ENCODE results near the gene KCNIP1.

Gene KCNIP1

GRCh38 chr5:170523142-170523551, 19.3 kb downstream of the KCNIP1 start:
- no peak for DNase-seq (ENCODE audit: low read depth)
- TF ChIP-seq, protein P1, sequence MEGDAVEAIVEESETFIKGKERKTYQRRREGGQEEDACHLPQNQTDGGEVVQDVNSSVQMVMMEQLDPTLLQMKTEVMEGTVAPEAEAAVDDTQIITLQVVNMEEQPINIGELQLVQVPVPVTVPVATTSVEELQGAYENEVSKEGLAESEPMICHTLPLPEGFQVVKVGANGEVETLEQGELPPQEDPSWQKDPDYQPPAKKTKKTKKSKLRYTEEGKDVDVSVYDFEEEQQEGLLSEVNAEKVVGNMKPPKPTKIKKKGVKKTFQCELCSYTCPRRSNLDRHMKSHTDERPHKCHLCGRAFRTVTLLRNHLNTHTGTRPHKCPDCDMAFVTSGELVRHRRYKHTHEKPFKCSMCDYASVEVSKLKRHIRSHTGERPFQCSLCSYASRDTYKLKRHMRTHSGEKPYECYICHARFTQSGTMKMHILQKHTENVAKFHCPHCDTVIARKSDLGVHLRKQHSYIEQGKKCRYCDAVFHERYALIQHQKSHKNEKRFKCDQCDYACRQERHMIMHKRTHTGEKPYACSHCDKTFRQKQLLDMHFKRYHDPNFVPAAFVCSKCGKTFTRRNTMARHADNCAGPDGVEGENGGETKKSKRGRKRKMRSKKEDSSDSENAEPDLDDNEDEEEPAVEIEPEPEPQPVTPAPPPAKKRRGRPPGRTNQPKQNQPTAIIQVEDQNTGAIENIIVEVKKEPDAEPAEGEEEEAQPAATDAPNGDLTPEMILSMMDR (conservative IDR thresholded peaks at IDR 0.05; ENCODE audit: low read length), result no peak
- H3K4me3 ChIP-seq (ENCODE audit: low read length), result no peak overlapping the region

GRCh38 chr5:170523830-170524229, 20.0 kb downstream of the KCNIP1 start:
- DNase-seq (ENCODE audit: low read depth), result no peak
- no peak overlapping the region for H3K4me3 ChIP-seq (ENCODE audit: low read length)
- TF ChIP-seq, protein P1 (conservative IDR thresholded peaks at IDR 0.05; ENCODE audit: low read length), result no peak

- no peak for DNase-seq (ENCODE audit: low read depth)
- no peak overlapping the region for H3K4me3 ChIP-seq (ENCODE audit: low read length)
- TF ChIP-seq, protein P1 (conservative IDR thresholded peaks at IDR 0.05; ENCODE audit: low read length), result no peak
Observed at GRCh38 chr5:170524576-170524975, 20.8 kb downstream of the KCNIP1 start.

DNA sequence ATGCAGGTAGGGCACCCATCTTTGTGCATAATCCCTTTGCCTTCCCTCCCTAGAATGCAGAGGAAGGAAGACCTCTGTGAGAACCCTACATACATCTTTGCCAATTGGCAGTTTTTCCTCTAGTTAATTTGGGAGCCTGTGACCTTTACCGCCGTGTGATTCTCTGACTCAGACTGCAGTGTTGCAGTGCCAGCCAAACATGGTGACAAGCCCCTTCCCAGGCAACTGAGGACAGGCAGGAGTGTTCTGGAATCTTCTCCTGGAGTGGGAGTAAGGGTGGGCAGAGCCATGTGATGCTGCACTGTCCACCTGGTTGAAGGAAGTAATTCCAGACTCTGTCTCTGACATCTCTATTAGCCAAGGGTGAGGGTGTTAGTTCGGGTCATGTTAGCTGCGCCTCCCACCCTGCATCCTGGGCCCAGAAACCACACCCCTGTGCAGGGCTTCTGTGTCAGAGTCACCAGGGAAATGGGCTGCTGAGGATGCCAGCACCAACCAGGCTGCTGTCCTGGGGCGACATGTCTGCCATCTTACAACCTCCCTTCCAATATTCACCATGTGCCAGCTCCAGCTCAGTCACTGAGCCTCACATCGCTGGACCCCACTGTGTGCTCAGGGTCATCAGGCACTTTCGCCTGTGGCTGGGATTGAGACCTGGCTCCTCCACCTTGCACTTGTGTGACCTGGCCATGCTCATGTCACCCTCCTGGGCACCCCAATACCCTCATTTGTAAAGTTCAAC, 21.8 kb downstream of the KCNIP1 start:
- DNase-seq (ENCODE audit: low read depth), result no peak
- TF ChIP-seq, protein P1 (conservative IDR thresholded peaks at IDR 0.05; ENCODE audit: low read length), result no peak
- H3K4me3 ChIP-seq (ENCODE audit: low read length), result no peak overlapping the region

DNA sequence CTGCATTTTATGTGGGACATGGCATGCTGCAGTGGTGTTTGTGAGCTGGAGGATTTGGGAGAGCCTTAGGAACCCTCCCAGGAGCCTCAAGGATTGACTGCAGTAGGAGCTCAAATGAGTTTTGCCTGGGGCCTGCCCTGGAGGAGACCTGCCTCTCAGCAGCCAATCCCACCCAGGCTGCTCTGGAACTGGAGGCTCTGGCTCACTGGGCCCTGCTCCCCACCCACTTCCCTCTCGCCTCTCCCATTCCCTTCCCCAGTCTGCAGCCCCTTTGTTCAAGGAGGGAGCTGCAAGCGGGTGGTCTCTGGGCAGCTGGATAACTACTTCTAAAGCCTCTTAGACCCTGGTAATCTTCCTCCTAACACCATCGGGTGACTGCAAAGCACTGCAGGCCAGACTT, 24.2 kb downstream of the KCNIP1 start:
- TF ChIP-seq, protein P1 (conservative IDR thresholded peaks at IDR 0.05; ENCODE audit: low read length), result no peak
- no peak overlapping the region for H3K4me3 ChIP-seq (ENCODE audit: low read length)
- no peak for DNase-seq (ENCODE audit: low read depth)

DNA sequence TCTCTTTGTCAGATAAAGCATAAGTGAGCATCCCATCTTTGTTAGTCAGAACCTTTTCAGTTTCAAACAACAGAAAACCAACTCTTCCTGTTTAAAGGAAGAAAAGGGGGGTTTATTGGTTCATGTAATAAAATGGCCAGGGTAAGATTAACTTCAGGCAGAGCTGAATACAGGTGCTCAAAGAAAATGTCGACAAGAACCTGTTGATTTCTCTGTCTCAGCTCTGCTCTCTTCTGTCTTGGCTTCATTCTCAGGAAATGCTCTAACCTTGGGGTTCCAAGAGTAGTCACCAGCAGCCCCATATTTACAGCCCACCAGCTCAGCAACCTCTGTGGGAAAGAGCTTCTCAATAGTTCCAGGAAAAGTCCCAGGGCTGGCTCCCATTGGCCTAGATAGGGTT, 25.2 kb downstream of the KCNIP1 start:
- no peak for DNase-seq (ENCODE audit: low read depth)
- TF ChIP-seq, protein P1 (conservative IDR thresholded peaks at IDR 0.05; ENCODE audit: low read length), result no peak
- no peak overlapping the region for H3K4me3 ChIP-seq (ENCODE audit: low read length)

- TF ChIP-seq, protein P1 (conservative IDR thresholded peaks at IDR 0.05; ENCODE audit: low read length), result no peak
- no peak overlapping the region for H3K4me3 ChIP-seq (ENCODE audit: low read length)
- no peak for DNase-seq (ENCODE audit: low read depth)
Observed at GRCh38 chr5:170532935-170533334, 29.1 kb downstream of the KCNIP1 start.
